HEK293T (cell line): ENCODE results near the gene OR5M8.

Experiments
- CTCF ChIA-PET: fragments of 350-600 bp; formaldehyde crosslinking; extraction: SDS; loops from one replicate; lab custom pipeline; 2021; ENCODE audit warnings: antibody characterized with exemption, inconsistent platforms; lab: Yijun Ruan, JAX
- POLR2A ChIA-PET: fragments of 350-600 bp; formaldehyde crosslinking; extraction: SDS; loops from one replicate; lab custom pipeline; 2020; ENCODE audit warnings: antibody characterized with exemption, inconsistent platforms; lab: Yijun Ruan, JAX
- DNase-seq: peaks from one replicate; pipeline ENCODE4 v3.0.0; 2012; ENCODE audit warnings: mixed read lengths; ENCODE audit errors: extremely low spot score
- ARNT ChIP-seq: fragments of 450-650 bp; IDR thresholded peaks from 2 replicates; pipeline ENCODE4 v1.6.1; 2017; ENCODE audit warnings: mild to moderate bottlenecking
- BHLHE40 ChIP-seq: fragments of 450-650 bp; IDR thresholded peaks from 2 replicates; pipeline ENCODE4 v1.6.1; 2016; ENCODE audit warnings: mild to moderate bottlenecking, moderate library complexity, borderline replicate concordance
- CTBP1 ChIP-seq: fragments of 450-650 bp; IDR thresholded peaks from 2 replicates; pipeline ENCODE4 v1.6.1; 2016; ENCODE audit warnings: borderline replicate concordance
- ELF4 ChIP-seq: fragments of 450-650 bp; IDR thresholded peaks from 2 replicates; pipeline ENCODE4 v1.6.1; 2017; ENCODE audit warnings: antibody characterized with exemption
- FOXA1 ChIP-seq: fragments of 450-650 bp; IDR thresholded peaks from 2 replicates; pipeline ENCODE4 v1.6.1; 2016; ENCODE audit warnings: mild to moderate bottlenecking
- FOXK2 ChIP-seq: fragments of 450-650 bp; IDR thresholded peaks from 2 replicates; pipeline ENCODE4 v1.6.1; 2016; ENCODE audit warnings: mild to moderate bottlenecking
- FOXM1 ChIP-seq: fragments of 450-650 bp; IDR thresholded peaks from 2 replicates; pipeline ENCODE4 v1.6.1; 2017; ENCODE audit warnings: mild to moderate bottlenecking, borderline replicate concordance
- HDGF ChIP-seq: fragments of 450-650 bp; IDR thresholded peaks from 2 replicates; pipeline ENCODE4 v1.6.1; 2017; ENCODE audit warnings: antibody characterized with exemption, borderline replicate concordance
- L3MBTL2 ChIP-seq: fragments of 450-650 bp; conservative IDR thresholded peaks from 2 replicates; pipeline ENCODE4 v1.6.1; 2016; ENCODE audit warnings: mild to moderate bottlenecking
- LEF1 ChIP-seq: fragments of 450-650 bp; IDR thresholded peaks from 2 replicates; pipeline ENCODE4 v1.6.1; 2017; ENCODE audit warnings: mild to moderate bottlenecking, borderline replicate concordance
- NFRKB ChIP-seq: fragments of 450-650 bp; IDR thresholded peaks from 2 replicates; pipeline ENCODE4 v1.6.1; 2016; ENCODE audit warnings: mild to moderate bottlenecking, moderate library complexity
- PKNOX1 ChIP-seq: fragments of 450-650 bp; IDR thresholded peaks from 2 replicates; pipeline ENCODE4 v1.6.1; 2016
- SP1 ChIP-seq: fragments of 450-650 bp; IDR thresholded peaks from 2 replicates; pipeline ENCODE4 v1.6.1; 2017
- SUZ12 ChIP-seq: fragments of 450-650 bp; IDR thresholded peaks from 2 replicates; pipeline ENCODE4 v1.6.1; 2016; ENCODE audit warnings: mild to moderate bottlenecking
- TARDBP ChIP-seq: fragments of 450-650 bp; IDR thresholded peaks from 2 replicates; pipeline ENCODE4 v1.6.1; 2016
- ZNF384 ChIP-seq: fragments of 450-650 bp; IDR thresholded peaks from 2 replicates; pipeline ENCODE4 v1.6.1; 2016

The OR5M8 gene

GRCh38 chr11:56509439-56509838 is 18.3 kb upstream of the OR5M8 start:
- ChIA-PET CTCF (no interaction called here), POLR2A (no interaction called here)
- DNase-seq = no peak
- TF ChIP-seq NFRKB (no peak), SP1 (no peak), HDGF (no peak), FOXK2 (no peak), PKNOX1 (no peak), L3MBTL2 (no peak), BHLHE40 (no peak), SUZ12 (no peak), ELF4 (no peak)

- DNase-seq = no peak
- POLR2A ChIA-PET = no interaction called here
- no peak for TF ChIP-seq LEF1
- CTCF ChIA-PET = no interaction called here
These were observed 5.8 kb upstream of the OR5M8 start for GRCh38 chr11:56497010-56497409.

GRCh38 chr11:56495117-56495516 is 3.9 kb upstream of the OR5M8 start:
- CTCF ChIA-PET = no interaction called here

GRCh38 chr11:56486801-56487200 is 4.4 kb downstream of the OR5M8 start:
- ChIA-PET CTCF (no interaction called here), POLR2A (no interaction called here)
- TF ChIP-seq FOXM1 = no peak
- no peak for TF ChIP-seq ZNF384
- no peak for TF ChIP-seq FOXA1
- no peak for TF ChIP-seq ELF4
- no peak for TF ChIP-seq FOXK2
- TF ChIP-seq L3MBTL2 = no peak
- no peak for TF ChIP-seq HDGF
- DNase-seq = no peak

More at GRCh38 chr11:56495117-56495516, 3.9 kb upstream of the OR5M8 start:
- DNase-seq = no peak
- TF ChIP-seq ELF4 (no peak), L3MBTL2 (no peak), FOXK2 (no peak), ARNT (no peak)
- POLR2A ChIA-PET = no interaction called here

GRCh38 chr11:56474729-56475235 is 16.4 kb downstream of the OR5M8 start:
- DNase-seq = no peak
- TF ChIP-seq FOXM1 (no peak), NFRKB (no peak), ZNF384 (no peak)
- ChIA-PET POLR2A (no interaction called here), CTCF (no interaction called here)

- ChIA-PET POLR2A (no interaction called here), CTCF (no interaction called here)
- DNase-seq = no peak
- TF ChIP-seq FOXK2 = no peak
- no peak for TF ChIP-seq FOXA1
- no peak for TF ChIP-seq HDGF
- no peak for TF ChIP-seq CTBP1
- no peak for TF ChIP-seq SUZ12
- TF ChIP-seq NFRKB = no peak
- no peak for TF ChIP-seq ZNF384
- no peak for TF ChIP-seq SP1
- no peak for TF ChIP-seq LEF1
- no peak for TF ChIP-seq L3MBTL2
- no peak for TF ChIP-seq PKNOX1
- no peak for TF ChIP-seq ARNT
- no peak for TF ChIP-seq ELF4
- no peak for TF ChIP-seq TARDBP
These were observed 17.9 kb downstream of the OR5M8 start, which contains the start of gene OR5M3 for GRCh38 chr11:56473252-56473651. Gene OR5M3 (minus strand): TSS chr11:56473352. CDS start chr11:56470497, 2,855 bp downstream.

GRCh38 chr11:56457076-56457475 is 34.1 kb downstream of the OR5M8 start:
- POLR2A ChIA-PET = no interaction called here
- CTCF ChIA-PET = no interaction called here
- no peak for DNase-seq
- TF ChIP-seq TARDBP = no peak
- no peak for TF ChIP-seq ARNT
- no peak for TF ChIP-seq LEF1
- no peak for TF ChIP-seq SP1
- TF ChIP-seq FOXM1 = no peak
- TF ChIP-seq PKNOX1 = no peak
- no peak for TF ChIP-seq NFRKB
- TF ChIP-seq FOXK2 = no peak
- TF ChIP-seq BHLHE40 = no peak
- no peak for TF ChIP-seq ZNF384
- TF ChIP-seq ELF4 = no peak
- no peak for TF ChIP-seq FOXA1
- TF ChIP-seq L3MBTL2 = no peak
- no peak for TF ChIP-seq CTBP1
- no peak for TF ChIP-seq HDGF
